ENCODE data around the gene MRPS25.

MRPS25 gene

DNA sequence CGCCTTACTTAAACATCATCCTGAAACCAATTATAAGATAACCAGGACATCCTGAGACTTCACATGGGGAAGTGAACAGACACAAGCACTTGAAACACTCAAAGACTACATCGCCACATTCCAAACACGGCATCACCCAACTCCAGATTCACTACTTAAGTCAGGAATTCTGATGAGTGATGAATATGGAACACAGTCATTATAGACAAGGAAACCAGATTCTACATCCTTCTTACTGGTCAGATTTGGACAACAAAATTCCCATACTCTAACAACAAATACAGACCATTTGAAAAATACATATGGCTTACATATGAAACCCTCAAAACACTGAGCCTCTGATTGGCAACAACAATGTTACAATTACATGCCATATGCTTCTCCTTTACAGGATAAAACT, 46.9 kb upstream of the MRPS25 start:
- Histone ChIP-seq H3F3A (ENCODE audit: insufficient read depth, low read length) (no peaks in the 10 kb centered on the region), H3K9me3 (ENCODE audit: low read length) (no peaks in the 10 kb centered on the region), H3K4me2 (ENCODE audit: low read length) (no peak overlapping the region), H3K4me1 (ENCODE audit: insufficient read depth, low read length, severe bottlenecking) (peaks cover 3% of the 10 kb centered on the region), H3K27ac (ENCODE audit: low read depth, low read length, poor library complexity, severe bottlenecking) (no peak overlapping the region), H2AFZ (ENCODE audit: low read length) (no peak overlapping the region), H3K79me2 (ENCODE audit: insufficient read depth, low read length) (no peaks in the 10 kb centered on the region), H3K27me3 (ENCODE audit: insufficient read depth, low read length) (peaks cover 6% of the 10 kb centered on the region), H4K20me1 (ENCODE audit: insufficient read depth, low read length) (no peaks in the 10 kb centered on the region), H3K4me3 (ENCODE audit: low read depth, low read length, poor library complexity, severe bottlenecking) (no peak overlapping the region), H3K9ac (ENCODE audit: low read length) (no peak overlapping the region), H3K36me3 (ENCODE audit: insufficient read depth, low read length) (no peaks in the 10 kb centered on the region), H3K9me2 (ENCODE audit: low read depth, low read length) (no peaks in the 10 kb centered on the region)
- TF ChIP-seq, protein P1, sequence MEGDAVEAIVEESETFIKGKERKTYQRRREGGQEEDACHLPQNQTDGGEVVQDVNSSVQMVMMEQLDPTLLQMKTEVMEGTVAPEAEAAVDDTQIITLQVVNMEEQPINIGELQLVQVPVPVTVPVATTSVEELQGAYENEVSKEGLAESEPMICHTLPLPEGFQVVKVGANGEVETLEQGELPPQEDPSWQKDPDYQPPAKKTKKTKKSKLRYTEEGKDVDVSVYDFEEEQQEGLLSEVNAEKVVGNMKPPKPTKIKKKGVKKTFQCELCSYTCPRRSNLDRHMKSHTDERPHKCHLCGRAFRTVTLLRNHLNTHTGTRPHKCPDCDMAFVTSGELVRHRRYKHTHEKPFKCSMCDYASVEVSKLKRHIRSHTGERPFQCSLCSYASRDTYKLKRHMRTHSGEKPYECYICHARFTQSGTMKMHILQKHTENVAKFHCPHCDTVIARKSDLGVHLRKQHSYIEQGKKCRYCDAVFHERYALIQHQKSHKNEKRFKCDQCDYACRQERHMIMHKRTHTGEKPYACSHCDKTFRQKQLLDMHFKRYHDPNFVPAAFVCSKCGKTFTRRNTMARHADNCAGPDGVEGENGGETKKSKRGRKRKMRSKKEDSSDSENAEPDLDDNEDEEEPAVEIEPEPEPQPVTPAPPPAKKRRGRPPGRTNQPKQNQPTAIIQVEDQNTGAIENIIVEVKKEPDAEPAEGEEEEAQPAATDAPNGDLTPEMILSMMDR (IDR thresholded peaks at IDR 0.05; ENCODE audit: low read length), result no peak
- no peak for TF ChIP-seq EZH2 (IDR thresholded peaks at IDR 0.05; ENCODE audit: borderline replicate concordance, low read length)

DNA sequence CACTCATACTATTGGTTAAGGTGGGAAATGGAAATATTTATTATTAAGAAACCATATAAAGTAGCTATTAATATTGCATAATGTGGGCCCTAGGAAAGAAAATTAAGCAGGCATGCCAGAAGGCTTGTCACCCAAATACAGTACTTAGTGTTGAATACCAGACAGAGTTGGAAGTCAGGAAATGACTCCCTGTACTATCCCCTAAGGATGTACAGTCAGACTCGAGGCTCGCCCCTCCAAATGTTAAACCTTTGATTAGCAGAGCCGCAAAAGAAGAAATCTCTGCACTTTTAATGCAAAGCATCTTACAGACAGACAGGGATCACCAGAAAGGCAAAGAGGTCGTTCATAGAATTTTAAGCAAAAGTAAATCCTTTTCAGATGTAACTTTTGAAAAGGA, 45.1 kb upstream of the MRPS25 start:
- H3K9ac ChIP-seq (ENCODE audit: low read length), result no peak overlapping the region
- peaks cover 3% of the 10 kb centered on the region for H3K4me1 ChIP-seq (ENCODE audit: insufficient read depth, low read length, severe bottlenecking)
- no peak overlapping the region for H3K27ac ChIP-seq (ENCODE audit: low read depth, low read length, poor library complexity, severe bottlenecking)
- H2AFZ ChIP-seq (ENCODE audit: low read length), result no peak overlapping the region
- H3K4me2 ChIP-seq (ENCODE audit: low read length), result no peak overlapping the region
- H3K27me3 ChIP-seq (ENCODE audit: insufficient read depth, low read length), result peaks cover 6% of the 10 kb centered on the region
- H3K9me2 ChIP-seq (ENCODE audit: low read depth, low read length), result no peaks in the 10 kb centered on the region
- H3K4me3 ChIP-seq (ENCODE audit: low read depth, low read length, poor library complexity, severe bottlenecking), result no peak overlapping the region
- H3K9me3 ChIP-seq (ENCODE audit: low read length), result no peaks in the 10 kb centered on the region
- no peaks in the 10 kb centered on the region for H3K36me3 ChIP-seq (ENCODE audit: insufficient read depth, low read length)
- TF ChIP-seq, protein P1 (IDR thresholded peaks at IDR 0.05; ENCODE audit: low read length), result no peak
- TF ChIP-seq EZH2 (IDR thresholded peaks at IDR 0.05; ENCODE audit: borderline replicate concordance, low read length), result no peak
- no peaks in the 10 kb centered on the region for H4K20me1 ChIP-seq (ENCODE audit: insufficient read depth, low read length)
- H3K79me2 ChIP-seq (ENCODE audit: insufficient read depth, low read length), result no peaks in the 10 kb centered on the region
- no peaks in the 10 kb centered on the region for H3F3A ChIP-seq (ENCODE audit: insufficient read depth, low read length)

DNA sequence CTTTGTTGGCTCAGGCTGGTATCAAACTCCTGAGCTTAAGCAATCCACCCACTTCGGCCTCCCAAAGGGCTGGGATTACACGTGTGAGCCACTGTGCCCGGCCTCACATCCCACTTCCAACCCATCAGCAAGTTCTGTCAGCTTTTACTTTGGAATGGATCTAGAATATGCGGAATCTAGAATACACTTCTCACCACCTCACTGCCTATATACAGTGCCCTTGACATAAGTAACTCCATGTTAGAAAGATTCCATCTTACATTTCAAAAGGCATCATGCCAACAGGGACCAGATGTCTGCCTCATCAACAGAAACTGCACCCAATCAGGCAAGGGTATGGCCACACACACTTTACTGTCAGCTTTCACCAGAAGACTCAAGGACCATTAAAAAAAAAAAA, 43.8 kb upstream of the MRPS25 start:
- no peak overlapping the region for H2AFZ ChIP-seq (ENCODE audit: low read length)
- H3K27ac ChIP-seq (ENCODE audit: low read depth, low read length, poor library complexity, severe bottlenecking), result no peak overlapping the region
- H3K9me3 ChIP-seq (ENCODE audit: low read length), result no peaks in the 10 kb centered on the region
- peaks cover 3% of the 10 kb centered on the region for H3K4me1 ChIP-seq (ENCODE audit: insufficient read depth, low read length, severe bottlenecking)
- no peaks in the 10 kb centered on the region for H3F3A ChIP-seq (ENCODE audit: insufficient read depth, low read length)
- H3K4me3 ChIP-seq (ENCODE audit: low read depth, low read length, poor library complexity, severe bottlenecking), result no peak overlapping the region
- TF ChIP-seq, protein P1 (IDR thresholded peaks at IDR 0.05; ENCODE audit: low read length), result no peak
- no peak for TF ChIP-seq EZH2 (IDR thresholded peaks at IDR 0.05; ENCODE audit: borderline replicate concordance, low read length)
- H3K36me3 ChIP-seq (ENCODE audit: insufficient read depth, low read length), result no peaks in the 10 kb centered on the region
- no peaks in the 10 kb centered on the region for H3K79me2 ChIP-seq (ENCODE audit: insufficient read depth, low read length)
- no peaks in the 10 kb centered on the region for H4K20me1 ChIP-seq (ENCODE audit: insufficient read depth, low read length)
- H3K9me2 ChIP-seq (ENCODE audit: low read depth, low read length), result no peaks in the 10 kb centered on the region
- no peak overlapping the region for H3K4me2 ChIP-seq (ENCODE audit: low read length)
- H3K9ac ChIP-seq (ENCODE audit: low read length), result no peak overlapping the region
- peaks cover 6% of the 10 kb centered on the region for H3K27me3 ChIP-seq (ENCODE audit: insufficient read depth, low read length)
